Measurements from ENCODE around the gene REEP5.

REEP5 gene

DNA sequence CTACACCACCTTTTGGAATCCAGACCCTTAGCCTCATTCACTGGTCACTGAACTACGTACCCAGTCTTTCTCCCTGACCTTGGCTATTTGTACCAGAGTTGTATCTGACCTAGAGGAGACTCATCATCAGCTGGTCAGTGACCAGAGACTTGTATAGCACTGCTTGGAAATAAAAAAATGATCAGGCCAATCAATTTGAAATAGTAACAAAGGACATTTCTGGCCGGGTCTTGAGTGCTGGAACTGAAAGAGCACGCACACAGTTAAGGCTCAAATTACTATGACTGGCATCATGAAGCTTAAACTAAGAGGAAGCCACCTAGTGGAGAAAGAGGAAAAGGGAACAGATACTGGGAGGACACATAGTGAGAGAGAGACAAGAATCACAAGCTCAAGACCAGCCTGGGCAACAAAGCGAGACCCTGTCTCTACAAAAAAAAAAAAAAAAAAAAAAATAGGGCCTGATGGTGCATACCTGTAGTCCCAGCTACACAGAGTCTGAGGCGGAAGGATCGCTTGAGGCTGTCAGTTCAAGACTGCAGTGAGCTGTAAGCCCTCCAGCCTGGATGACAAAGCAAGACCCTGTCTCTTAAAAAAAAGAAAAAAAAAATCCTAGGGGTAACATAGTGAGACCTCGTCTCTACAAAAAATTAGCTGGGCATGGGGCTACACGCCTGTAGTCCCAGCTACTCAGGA is 73.8 kb downstream of the REEP5 start:
- intact Hi-C loops (cut with DNase I; ENCODE audit: low total_unique reads): no loop called here
- no peak for DNase-seq
- peak; percentile 38 to 44 for TF ChIP-seq CTCF (IDR thresholded peaks at IDR 0.05)

DNA sequence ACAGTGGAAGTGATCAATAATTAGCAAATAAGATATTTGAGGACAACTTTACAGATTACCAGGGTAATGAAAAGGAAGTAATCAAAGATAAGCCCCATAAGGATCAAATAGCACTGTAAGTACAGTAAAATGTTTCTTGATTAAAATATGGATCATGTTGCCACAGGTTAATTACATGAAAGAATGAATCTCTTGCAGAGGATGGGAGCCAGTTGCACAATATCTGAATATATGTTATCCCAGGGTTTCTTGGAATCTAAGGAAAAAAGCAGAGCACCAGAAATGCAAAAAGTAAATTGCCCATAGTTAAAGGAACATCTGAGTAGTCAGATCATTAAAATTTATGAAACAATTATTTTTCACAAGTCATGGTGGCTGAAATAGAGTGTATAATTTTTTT is 74.7 kb downstream of the REEP5 start:
- no peak for TF ChIP-seq CTCF (IDR thresholded peaks at IDR 0.05)
- H3K27ac ChIP-seq: no peak overlapping the region
- intact Hi-C loops (cut with DNase I; ENCODE audit: low total_unique reads): no loop called here

More for the DNA sequence above, 73.8 kb downstream of the REEP5 start:
- H3K4me1 ChIP-seq: peaks cover 0 to 5% (median 0%) of the 10 kb centered on the region in 4 donors
- no peaks in the 10 kb centered on the region for H3K36me3 ChIP-seq
- peak overlapping the region in 1 of 2 donors; percentile 21 for H3K27ac ChIP-seq
- H3K4me3 ChIP-seq: no peak overlapping the region
- H3K27me3 ChIP-seq: no peaks in the 10 kb centered on the region
- H3K9me3 ChIP-seq: no peaks in the 10 kb centered on the region

DNA sequence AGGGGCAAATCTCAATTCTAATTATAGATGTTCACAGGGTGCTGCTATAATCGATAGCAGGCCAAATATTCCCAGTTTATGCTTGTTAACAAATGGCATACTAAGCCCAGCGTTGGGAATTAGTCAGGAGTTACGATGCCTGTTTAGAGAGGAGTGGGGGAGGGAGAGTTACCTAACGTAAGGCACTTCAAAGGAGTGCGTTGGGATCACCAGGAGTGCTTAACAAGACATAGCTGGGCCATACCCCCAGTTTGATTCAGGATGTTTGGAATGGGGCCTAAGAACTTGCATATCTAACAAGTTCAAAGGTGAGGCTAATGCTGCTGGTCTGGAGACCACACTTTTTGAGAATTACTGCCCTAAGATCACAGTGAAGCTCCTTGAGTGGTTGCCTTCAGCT is 75.5 kb downstream of the REEP5 start:
- H3K4me3 ChIP-seq: no peak overlapping the region
- peaks cover 0 to 5% (median 0%) of the 10 kb centered on the region in 4 donors for H3K4me1 ChIP-seq
- TF ChIP-seq CTCF (IDR thresholded peaks at IDR 0.05): no peak
- no peaks in the 10 kb centered on the region for H3K27me3 ChIP-seq
- no peak overlapping the region for H3K27ac ChIP-seq
- no peak for DNase-seq
- intact Hi-C loops (cut with DNase I; ENCODE audit: low total_unique reads): no loop called here
- no peaks in the 10 kb centered on the region for H3K9me3 ChIP-seq
- H3K36me3 ChIP-seq: no peaks in the 10 kb centered on the region

More for the DNA sequence above, 74.7 kb downstream of the REEP5 start:
- H3K36me3 ChIP-seq: no peaks in the 10 kb centered on the region
- DNase-seq: no peak
- no peaks in the 10 kb centered on the region for H3K9me3 ChIP-seq
- H3K4me1 ChIP-seq: peaks cover 0 to 5% (median 0%) of the 10 kb centered on the region in 4 donors
- H3K4me3 ChIP-seq: no peak overlapping the region
- H3K27me3 ChIP-seq: no peaks in the 10 kb centered on the region

GRCh38 chr5:112844489-112844888 is 77.5 kb downstream of the REEP5 start:
- Histone ChIP-seq H3K36me3 (no peaks in the 10 kb centered on the region), H3K4me1 (peaks cover 0 to 5% (median 0%) of the 10 kb centered on the region in 4 donors), H3K9me3 (no peaks in the 10 kb centered on the region), H3K27ac (no peak overlapping the region), H3K4me3 (no peak overlapping the region), H3K27me3 (no peaks in the 10 kb centered on the region)
- TF ChIP-seq CTCF (IDR thresholded peaks at IDR 0.05): no peak
- intact Hi-C loops (cut with DNase I; ENCODE audit: low total_unique reads): no loop called here
- no peak for DNase-seq

- no peaks in the 10 kb centered on the region for H3K27me3 ChIP-seq
- no peaks in the 10 kb centered on the region for H3K4me1 ChIP-seq
- H3K9me3 ChIP-seq: no peaks in the 10 kb centered on the region
- intact Hi-C loops (cut with DNase I; ENCODE audit: low total_unique reads): no loop called here
- DNase-seq: no peak
- H3K4me3 ChIP-seq: no peak overlapping the region
- no peak overlapping the region for H3K27ac ChIP-seq
- peaks cover 49 to 72% (median 60%) of the 10 kb centered on the region in 3 donors for H3K36me3 ChIP-seq
- TF ChIP-seq CTCF (IDR thresholded peaks at IDR 0.05): no peak
Observed at GRCh38 chr5:112833971-112834370, 88.1 kb downstream of the REEP5 start.
